ENCODE results near the gene BRAF.
"Not testable (repeated sequence)": the region's sequence is repeated elsewhere in the genome, so short reads cannot be mapped to it uniquely, and the experiment has no call there.

The BRAF gene

GRCh38 chr7:140774371-140774770 is 150.4 kb downstream of the BRAF start:
- H3K4me3 ChIP-seq (ENCODE audit: low read depth, low read length): no peak overlapping the region
- TF ChIP-seq CTCF (IDR thresholded peaks at IDR 0.05; ENCODE audit: insufficient read depth, low read depth, low read length, missing control alignments): no peak
- no peak for DNase-seq (ENCODE audit: low read depth)

GRCh38 chr7:140773104-140773503 is 151.6 kb downstream of the BRAF start:
- no peak for DNase-seq (ENCODE audit: low read depth)
- no peak for TF ChIP-seq CTCF (IDR thresholded peaks at IDR 0.05; ENCODE audit: insufficient read depth, low read depth, low read length, missing control alignments)
- H3K4me3 ChIP-seq (ENCODE audit: low read depth, low read length): no peak overlapping the region

GRCh38 chr7:140771826-140772225 is 152.9 kb downstream of the BRAF start:
- H3K4me3 ChIP-seq (ENCODE audit: low read depth, low read length): no peak overlapping the region
- no peak for DNase-seq (ENCODE audit: low read depth)
- no peak for TF ChIP-seq CTCF (IDR thresholded peaks at IDR 0.05; ENCODE audit: insufficient read depth, low read depth, low read length, missing control alignments)

- no peak for TF ChIP-seq CTCF (IDR thresholded peaks at IDR 0.05; ENCODE audit: insufficient read depth, low read depth, low read length, missing control alignments)
- no peak for DNase-seq (ENCODE audit: low read depth)
- no peak overlapping the region for H3K4me3 ChIP-seq (ENCODE audit: low read depth, low read length)
These were observed 154.9 kb downstream of the BRAF start for GRCh38 chr7:140769852-140770251.

GRCh38 chr7:140767418-140767817 is 157.3 kb downstream of the BRAF start:
- TF ChIP-seq CTCF (IDR thresholded peaks at IDR 0.05; ENCODE audit: insufficient read depth, low read depth, low read length, missing control alignments): no peak
- H3K4me3 ChIP-seq (ENCODE audit: low read depth, low read length): no peak overlapping the region
- no peak for DNase-seq (ENCODE audit: low read depth)

GRCh38 chr7:140765441-140765840 is 159.3 kb downstream of the BRAF start:
- DNase-seq (ENCODE audit: low read depth); H3K4me3 ChIP-seq (ENCODE audit: low read depth, low read length): not testable (repeated sequence)

GRCh38 chr7:140763166-140763565 is 161.6 kb downstream of the BRAF start:
- H3K4me3 ChIP-seq (ENCODE audit: low read depth, low read length); DNase-seq (ENCODE audit: low read depth): not testable (repeated sequence)

GRCh38 chr7:140761375-140761774 is 163.4 kb downstream of the BRAF start:
- not testable (repeated sequence) for DNase-seq (ENCODE audit: low read depth); H3K4me3 ChIP-seq (ENCODE audit: low read depth, low read length)

GRCh38 chr7:140754506-140754905 is 170.2 kb downstream of the BRAF start:
- H3K4me3 ChIP-seq (ENCODE audit: low read depth, low read length): no peak overlapping the region
- no peak for TF ChIP-seq CTCF (IDR thresholded peaks at IDR 0.05; ENCODE audit: insufficient read depth, low read depth, low read length, missing control alignments)
- DNase-seq (ENCODE audit: low read depth): no peak

Data from GM12865 (cell line).